Neuronal stem cell (in vitro differentiated cells): ENCODE measurements around the gene VTN.

Experiments used
- DNase-seq: peaks from one replicate; pipeline ENCODE4 v3.0.0-alpha.2; 2013; ENCODE audit warnings: low spot score
- H2AFZ ChIP-seq: one replicate; pipeline ENCODE4 v1.6.1; 2013; ENCODE audit warnings: mild to moderate bottlenecking, low read length, inconsistent platforms
- H2AK5ac ChIP-seq: 2 replicates; pipeline ENCODE4 v1.6.1; 2013; ENCODE audit warnings: low read depth, mild to moderate bottlenecking, inconsistent platforms, low read length, moderate library complexity, mixed read lengths
- H2BK120ac ChIP-seq: 2 replicates; pipeline ENCODE4 v1.6.1; 2013; ENCODE audit warnings: low read depth, mild to moderate bottlenecking, inconsistent platforms, low read length, moderate library complexity, mixed read lengths
- H2BK12ac ChIP-seq: one replicate; pipeline ENCODE4 v1.6.1; 2013; ENCODE audit warnings: low read length, inconsistent platforms
- H2BK15ac ChIP-seq: 2 replicates; pipeline ENCODE4 v1.6.1; 2013; ENCODE audit warnings: mild to moderate bottlenecking, low read length, inconsistent platforms, mixed read lengths
- H2BK5ac ChIP-seq: one replicate; pipeline ENCODE4 v1.6.1; 2013; ENCODE audit warnings: inconsistent platforms, mild to moderate bottlenecking, low read length, moderate library complexity
- H3K14ac ChIP-seq: one replicate; pipeline ENCODE4 v1.6.1; 2013; ENCODE audit warnings: low read length, inconsistent platforms
- H3K18ac ChIP-seq: 2 replicates; pipeline ENCODE4 v1.6.1; 2013; ENCODE audit warnings: low read length, inconsistent platforms
- H3K23ac ChIP-seq: 2 replicates; pipeline ENCODE4 v1.6.1; 2013; ENCODE audit warnings: low read depth, mild to moderate bottlenecking, mixed read lengths, low read length, inconsistent platforms; ENCODE audit not compliant: poor library complexity
- H3K27ac ChIP-seq: replicated peaks from 3 replicates; pipeline ENCODE4 v1.5.1; 2013; ENCODE audit warnings: low read length, inconsistent platforms
- H3K27me3 ChIP-seq, 3 experiments: 2 replicates each; pipeline ENCODE4 v1.6.1; 2013; ENCODE audit warnings: low read length in 3 of 3, mild to moderate bottlenecking in 2 of 3, inconsistent platforms in 1 of 3, low read depth in 1 of 3, mixed read lengths in 1 of 3, moderate library complexity in 1 of 3; ENCODE audit not compliant: control insufficient read depth in 3 of 3, insufficient read depth in 3 of 3
- H3K36me3 ChIP-seq, 2 donors: replicated peaks in 1 of 2; 2 replicates each; pipeline ENCODE4 v1.6.1; 2013; ENCODE audit warnings: low read length in 2 of 2; ENCODE audit not compliant: control insufficient read depth in 2 of 2, insufficient read depth in 2 of 2
- H3K4ac ChIP-seq: 2 replicates; pipeline ENCODE4 v1.6.1; 2013; ENCODE audit warnings: inconsistent platforms, mild to moderate bottlenecking, low read length, moderate library complexity
- H3K4me1 ChIP-seq, 2 donors: 1 replicate in 1 of 2; 2 replicates in 1 of 2; pipeline ENCODE4 v1.6.1; 2013; ENCODE audit warnings: low read length in 2 of 2, low read depth in 1 of 2; ENCODE audit not compliant: control insufficient read depth in 2 of 2, insufficient read depth in 1 of 2
- H3K4me2 ChIP-seq: one replicate; pipeline ENCODE4 v1.6.1; 2013; ENCODE audit warnings: mild to moderate bottlenecking, low read length, inconsistent platforms; ENCODE audit not compliant: insufficient read depth, poor library complexity, severe bottlenecking
- H3K4me3 ChIP-seq, 2 donors: 2 replicates each; pipeline ENCODE4 v1.5.1; 2013; ENCODE audit warnings: low read length in 2 of 2, mild to moderate bottlenecking in 2 of 2, inconsistent platforms in 1 of 2, moderate library complexity in 1 of 2
- H3K79me1 ChIP-seq: one replicate; pipeline ENCODE4 v1.6.1; 2013; ENCODE audit warnings: low read depth, mild to moderate bottlenecking, inconsistent platforms, low read length, moderate library complexity
- H3K9ac ChIP-seq: one replicate; pipeline ENCODE4 v1.6.1; 2013; ENCODE audit warnings: mild to moderate bottlenecking, low read depth, low read length, inconsistent platforms; ENCODE audit not compliant: poor library complexity
- H3K9me3 ChIP-seq, 2 donors: replicated peaks in 1 of 2; 2 replicates each; pipeline versions ENCODE3 to v1.6.1; 2013; ENCODE audit warnings: low read length in 2 of 2, mild to moderate bottlenecking in 2 of 2, inconsistent platforms in 1 of 2, low read depth in 1 of 2, mixed read lengths in 1 of 2, moderate library complexity in 1 of 2; ENCODE audit not compliant: control insufficient read depth in 2 of 2, insufficient read depth in 1 of 2
- H4K8ac ChIP-seq: one replicate; pipeline ENCODE4 v1.6.1; 2013; ENCODE audit warnings: low read depth, mild to moderate bottlenecking, inconsistent platforms, low read length, moderate library complexity
- H4K91ac ChIP-seq: one replicate; pipeline ENCODE4 v1.6.1; 2013; ENCODE audit warnings: low read length, low read depth, mild to moderate bottlenecking, inconsistent platforms; ENCODE audit not compliant: poor library complexity
- WGBS, 2 donors: extraction: QIAGEN DNeasy Blood & Tissue Kit; methylation state at CpG; one replicate each; pipeline ENCODE4 v1.1.7; 2013; ENCODE audit warnings: missing lambda C conversion rate in 2 of 2, mixed read lengths in 1 of 2; ENCODE audit not compliant: insufficient read length in 2 of 2, insufficient replicate concordance in 1 of 2; ENCODE audit errors: extremely low coverage in 2 of 2; 5-methylcytosine and 5-hydroxymethylcytosine counted together

Gene VTN

GRCh38 chr17:28381141-28381825 lies 11.2 kb upstream of the VTN start:
- Histone ChIP-seq H2BK120ac (no peak overlapping the region), H2BK5ac (no peak overlapping the region), H2BK12ac (peak overlapping the region; percentile 65), H3K79me1 (no peaks in the 10 kb centered on the region), H3K4me1 (peaks cover 0 to 7% of the 10 kb centered on the region in 2 donors), H3K14ac (peak overlapping the region; percentile 84), H3K27me3 (peaks cover 0 to 41% (median 13%) of the 10 kb centered on the region in 3 experiments), H3K4ac (no peak overlapping the region), H2BK15ac (no peak overlapping the region), H3K23ac (no peak overlapping the region), H3K18ac (peak overlapping the region; percentile 62), H4K91ac (peak overlapping the region; percentile 16), H3K36me3 (peaks cover 3 to 48% of the 10 kb centered on the region in 2 donors), H2AK5ac (no peak overlapping the region), H3K4me2 (peak overlapping the region; percentile 46), H3K27ac (no peak overlapping the region), H4K8ac (no peak overlapping the region), H2AFZ (no peak overlapping the region), H3K4me3 (peak overlapping the region in 1 of 2 donors; percentile 72), H3K9ac (peak overlapping the region; percentile 72), H3K9me3 (peaks cover 0 to 3% of the 10 kb centered on the region in 2 donors)
- WGBS, 2 donors: no CpG with 5 or more reads among the region's 72 CpGs
- no peak for DNase-seq

- Histone ChIP-seq H3K27me3 (peaks cover 0 to 37% (median 12%) of the 10 kb centered on the region in 3 experiments), H3K27ac (no peak overlapping the region)
- DNase-seq: no peak
These were observed 10.0 kb upstream of the VTN start for GRCh38 chr17:28379814-28380801.

GRCh38 chr17:28372945-28373274 lies 2.8 kb upstream of the VTN start:
- Histone ChIP-seq H2BK5ac (no peak overlapping the region), H3K27ac (no peak overlapping the region), H3K9ac (no peak overlapping the region), H3K79me1 (peaks cover 3% of the 10 kb centered on the region), H3K4me1 (peaks cover 24 to 25% of the 10 kb centered on the region in 2 donors), H2BK15ac (no peak overlapping the region), H3K23ac (no peak overlapping the region), H3K4ac (no peak overlapping the region), H3K27me3 (peaks cover 0 to 16% (median 0%) of the 10 kb centered on the region in 3 experiments), H2BK12ac (no peak overlapping the region), H3K18ac (no peak overlapping the region), H3K4me3 (peak overlapping the region in 1 of 2 donors; percentile 97), H3K14ac (no peak overlapping the region), H2AFZ (no peak overlapping the region), H4K8ac (no peak overlapping the region), H3K9me3 (no peaks in the 10 kb centered on the region), H3K36me3 (peaks cover 0 to 13% of the 10 kb centered on the region in 2 donors), H2BK120ac (no peak overlapping the region), H3K4me2 (no peak overlapping the region), H2AK5ac (no peak overlapping the region), H4K91ac (no peak overlapping the region)
- no CpG with 5 or more reads among the region's 6 CpGs for WGBS, 2 donors
- no peak for DNase-seq

More at GRCh38 chr17:28379814-28380801, 10.0 kb upstream of the VTN start:
- no peak overlapping the region for H2BK12ac ChIP-seq
- H3K79me1 ChIP-seq: no peaks in the 10 kb centered on the region
- H2BK15ac ChIP-seq: no peak overlapping the region
- H3K14ac ChIP-seq: no peak overlapping the region
- no peak overlapping the region for H2BK120ac ChIP-seq
- H3K36me3 ChIP-seq: peaks cover 3 to 37% of the 10 kb centered on the region in 2 donors
- no peak overlapping the region for H3K23ac ChIP-seq
- H3K4me3 ChIP-seq: no peak overlapping the region
- no peak overlapping the region for H2BK5ac ChIP-seq
- H4K91ac ChIP-seq: no peak overlapping the region
- H3K4me2 ChIP-seq: no peak overlapping the region
- H3K9ac ChIP-seq: no peak overlapping the region
- no peak overlapping the region for H2AFZ ChIP-seq
- no peak overlapping the region for H2AK5ac ChIP-seq
- H3K9me3 ChIP-seq: peaks cover 0 to 3% of the 10 kb centered on the region in 2 donors
- H3K18ac ChIP-seq: no peak overlapping the region
- WGBS, 2 donors: no CpG with 5 or more reads among the region's 10 CpGs
- H3K4ac ChIP-seq: no peak overlapping the region
- H3K4me1 ChIP-seq: peaks cover 0 to 7% of the 10 kb centered on the region in 2 donors
- no peak overlapping the region for H4K8ac ChIP-seq
